HS-27A (cell line): Measurements from ENCODE around the gene RNASEL.
"Not testable (repeated sequence)": the region's sequence is repeated elsewhere in the genome, so short reads cannot be mapped to it uniquely, and the experiment has no call there.

Experiments
- DNase-seq: peaks from one replicate; pipeline ENCODE4 v3.0.0-alpha.2; 2012; ENCODE audit warnings: low read depth, missing footprints

The RNASEL gene, protein sequence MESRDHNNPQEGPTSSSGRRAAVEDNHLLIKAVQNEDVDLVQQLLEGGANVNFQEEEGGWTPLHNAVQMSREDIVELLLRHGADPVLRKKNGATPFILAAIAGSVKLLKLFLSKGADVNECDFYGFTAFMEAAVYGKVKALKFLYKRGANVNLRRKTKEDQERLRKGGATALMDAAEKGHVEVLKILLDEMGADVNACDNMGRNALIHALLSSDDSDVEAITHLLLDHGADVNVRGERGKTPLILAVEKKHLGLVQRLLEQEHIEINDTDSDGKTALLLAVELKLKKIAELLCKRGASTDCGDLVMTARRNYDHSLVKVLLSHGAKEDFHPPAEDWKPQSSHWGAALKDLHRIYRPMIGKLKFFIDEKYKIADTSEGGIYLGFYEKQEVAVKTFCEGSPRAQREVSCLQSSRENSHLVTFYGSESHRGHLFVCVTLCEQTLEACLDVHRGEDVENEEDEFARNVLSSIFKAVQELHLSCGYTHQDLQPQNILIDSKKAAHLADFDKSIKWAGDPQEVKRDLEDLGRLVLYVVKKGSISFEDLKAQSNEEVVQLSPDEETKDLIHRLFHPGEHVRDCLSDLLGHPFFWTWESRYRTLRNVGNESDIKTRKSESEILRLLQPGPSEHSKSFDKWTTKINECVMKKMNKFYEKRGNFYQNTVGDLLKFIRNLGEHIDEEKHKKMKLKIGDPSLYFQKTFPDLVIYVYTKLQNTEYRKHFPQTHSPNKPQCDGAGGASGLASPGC

DNA sequence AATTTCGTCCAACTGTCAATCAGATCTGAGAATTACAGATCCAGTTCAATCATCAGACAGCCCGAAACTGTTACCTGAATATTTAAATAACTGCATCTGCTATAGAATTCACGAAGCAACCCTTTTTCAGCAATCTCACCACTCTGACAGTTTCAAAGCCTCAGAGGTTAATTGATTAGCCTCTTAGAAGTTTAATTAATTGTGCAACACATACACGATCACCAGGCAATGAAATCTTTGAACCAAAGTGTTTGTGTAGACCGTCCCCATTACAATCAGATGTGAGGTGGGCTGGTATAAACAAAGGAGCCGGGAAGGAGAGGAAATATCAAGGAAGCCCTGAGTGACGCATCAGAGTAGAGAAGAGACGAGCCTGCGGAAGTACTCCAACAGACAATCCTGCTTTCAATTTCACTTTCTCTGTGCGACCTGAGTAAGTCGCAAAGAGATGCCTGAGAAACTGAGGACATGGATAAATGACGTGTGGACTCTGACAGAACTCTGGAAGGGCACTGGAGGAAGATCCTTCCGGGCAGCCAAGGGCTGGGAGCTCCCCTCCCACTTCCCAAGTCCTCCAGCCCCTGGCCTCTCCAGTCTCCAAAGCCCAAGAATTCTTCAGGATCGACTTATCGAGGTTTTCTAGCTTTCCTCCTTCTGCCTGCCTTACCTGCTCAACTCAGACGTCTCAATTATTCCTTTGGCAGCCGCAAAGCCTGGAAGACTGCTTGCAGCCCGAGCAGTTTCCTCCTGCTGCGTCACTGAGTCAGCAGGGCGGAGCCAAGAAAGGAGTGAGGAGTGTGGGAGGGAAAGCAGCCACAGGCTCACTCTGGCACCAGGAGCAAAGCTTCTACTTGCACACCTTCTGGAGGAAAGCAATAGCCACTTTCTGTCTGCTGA lies at the start of gene RNASEL:
Gene RNASEL (minus strand): TSS at position 757 of the 897 bp plus-strand sequence. CDS start 2,450 bp downstream, outside the sequence.
- no peak for DNase-seq

DNA sequence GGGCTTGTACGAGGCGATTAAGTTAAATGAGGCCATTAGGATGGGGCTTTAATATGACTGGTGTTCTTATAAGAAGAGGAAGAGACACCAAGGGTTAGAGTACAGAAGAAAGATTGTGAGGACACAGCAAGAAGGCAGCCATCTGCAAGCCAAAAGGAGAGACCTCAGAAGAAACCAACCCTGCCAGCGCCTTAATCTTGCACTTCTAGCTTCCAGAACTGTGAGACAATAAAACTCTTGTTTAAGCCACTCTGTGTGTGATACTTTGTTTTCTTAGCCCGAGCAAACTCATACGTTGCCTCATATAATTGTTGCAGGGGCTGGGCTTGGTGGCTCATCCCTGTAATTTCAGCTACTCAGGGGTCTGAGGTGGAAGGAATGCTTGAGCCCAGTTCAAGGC lies 48.7 kb upstream of the RNASEL start:
- DNase-seq = no peak

DNA sequence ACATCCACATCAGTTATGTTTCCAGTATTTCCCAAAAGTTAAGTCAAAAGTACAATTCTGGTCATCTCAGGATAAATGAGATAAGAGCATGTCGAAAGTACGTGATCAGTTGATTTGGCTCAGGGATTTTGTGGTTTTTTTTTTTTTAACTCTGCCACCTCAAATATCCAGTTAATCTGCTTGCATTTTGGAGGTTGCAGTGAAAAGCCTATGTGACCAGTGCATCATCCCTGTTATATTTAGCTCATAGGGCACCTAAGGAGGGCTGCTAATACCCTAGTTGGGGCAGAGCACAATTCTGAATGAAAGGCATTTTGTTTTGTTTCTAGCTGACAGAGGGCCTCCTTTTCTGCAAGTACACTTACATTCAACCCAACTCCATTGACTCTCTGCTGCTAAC lies 46.8 kb upstream of the RNASEL start:
- no peak for DNase-seq

DNA sequence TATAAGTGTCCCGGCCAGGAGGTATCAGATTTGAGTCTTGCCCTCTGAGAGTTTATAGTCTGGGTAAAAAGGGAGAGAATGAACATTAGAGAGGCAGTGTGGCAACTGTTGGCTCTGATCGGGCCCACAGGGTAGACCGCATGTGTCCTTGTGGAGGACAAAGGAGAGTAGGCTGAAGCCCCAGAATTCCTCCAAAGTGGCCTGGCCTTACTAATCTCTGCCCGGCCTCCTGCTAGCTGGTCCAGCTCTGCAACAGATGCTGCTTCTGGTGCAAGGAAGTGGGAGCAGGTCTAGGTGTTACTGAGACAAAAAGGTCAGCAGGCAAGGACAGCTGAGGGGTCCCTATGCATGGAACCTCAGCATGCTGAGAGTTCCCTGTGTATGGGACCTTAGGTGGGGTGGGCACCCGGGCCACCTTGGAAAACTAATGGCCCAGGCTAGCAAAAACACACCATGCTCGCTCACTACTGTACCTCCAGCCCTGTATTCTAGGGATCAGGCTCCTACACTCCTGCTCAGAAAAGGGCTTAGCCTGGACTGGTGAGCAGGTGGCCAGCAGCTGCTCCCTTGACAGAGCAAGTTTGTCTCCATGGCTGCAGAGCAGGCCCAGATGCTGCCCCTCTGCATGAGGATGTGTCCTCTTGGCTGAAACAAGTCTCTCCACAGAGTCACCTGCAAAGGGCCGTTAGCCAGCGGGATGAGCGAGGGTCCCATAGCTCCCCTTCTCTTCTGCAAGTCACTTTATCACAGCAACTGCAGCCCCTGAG lies 45.4 kb upstream of the RNASEL start:
- DNase-seq = no peak

DNA sequence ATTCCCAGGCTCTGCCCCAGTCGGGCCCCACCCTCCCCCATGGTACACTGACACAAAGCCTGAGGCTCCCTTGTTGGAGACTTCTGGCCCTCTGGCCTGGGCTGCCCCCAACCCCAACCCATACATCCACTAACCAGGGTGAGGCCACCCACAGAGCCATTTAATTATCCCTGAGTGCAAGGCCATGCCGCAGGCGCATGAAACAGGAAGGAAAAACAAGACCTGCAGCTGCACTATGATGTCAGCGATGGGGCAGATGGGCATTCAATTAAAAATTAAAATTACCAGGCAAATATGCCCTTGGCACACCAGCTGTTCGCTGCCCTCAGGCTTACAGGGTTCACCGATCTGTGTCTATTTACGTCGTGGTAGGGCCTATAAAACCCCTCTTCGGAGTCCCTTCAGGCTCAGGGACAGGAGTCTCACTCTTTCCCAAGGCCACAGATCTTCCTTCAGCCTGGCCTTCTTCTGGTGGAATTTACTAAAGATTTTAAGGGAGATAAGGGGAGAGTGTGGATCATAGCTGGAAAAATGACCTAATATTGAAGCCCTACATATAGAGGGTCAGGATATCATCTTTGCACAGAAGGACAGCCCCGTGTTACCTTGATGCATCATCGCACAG lies 44.7 kb upstream of the RNASEL start:
- DNase-seq = no peak

DNA sequence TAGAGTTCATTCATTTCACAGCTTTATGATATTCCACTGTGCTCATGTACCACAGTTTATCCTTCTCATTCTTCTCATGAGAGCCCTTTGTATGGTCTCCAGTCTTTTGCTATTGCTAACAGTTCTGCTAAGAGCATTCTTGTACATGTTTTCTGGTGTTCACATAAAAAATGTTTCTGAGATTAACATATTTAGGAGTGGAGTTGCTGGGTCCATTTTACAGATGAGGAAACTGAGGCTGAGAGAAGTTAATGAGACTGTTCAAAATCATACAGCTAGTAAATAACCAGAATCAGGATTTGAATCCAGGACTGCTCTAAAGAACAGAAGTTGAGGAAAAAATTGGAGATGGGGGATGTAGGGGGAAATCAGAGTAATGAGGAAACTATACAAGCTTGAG lies 44.0 kb upstream of the RNASEL start:
- no peak for DNase-seq

DNA sequence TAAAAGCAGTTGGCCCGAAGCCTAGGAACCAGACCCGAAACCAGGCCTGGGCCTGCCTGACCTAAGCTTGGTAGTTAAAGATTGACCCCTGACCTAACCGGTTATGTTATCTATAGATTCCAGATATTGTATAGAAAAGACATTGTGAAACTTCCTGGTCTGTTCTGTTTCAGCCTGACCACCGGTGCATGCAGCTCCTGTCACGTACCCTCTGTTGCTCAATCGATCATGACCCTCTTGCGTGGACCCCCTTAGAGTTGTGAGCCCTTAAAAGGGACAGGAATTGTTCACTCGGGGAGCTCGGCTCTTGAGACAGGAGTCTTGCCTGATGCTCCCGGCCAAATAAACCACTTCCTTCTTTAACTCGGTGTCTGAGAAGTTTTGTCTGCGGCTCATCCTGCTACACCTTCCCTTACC lies 43.4 kb upstream of the RNASEL start:
- not testable (repeated sequence) for DNase-seq

DNA sequence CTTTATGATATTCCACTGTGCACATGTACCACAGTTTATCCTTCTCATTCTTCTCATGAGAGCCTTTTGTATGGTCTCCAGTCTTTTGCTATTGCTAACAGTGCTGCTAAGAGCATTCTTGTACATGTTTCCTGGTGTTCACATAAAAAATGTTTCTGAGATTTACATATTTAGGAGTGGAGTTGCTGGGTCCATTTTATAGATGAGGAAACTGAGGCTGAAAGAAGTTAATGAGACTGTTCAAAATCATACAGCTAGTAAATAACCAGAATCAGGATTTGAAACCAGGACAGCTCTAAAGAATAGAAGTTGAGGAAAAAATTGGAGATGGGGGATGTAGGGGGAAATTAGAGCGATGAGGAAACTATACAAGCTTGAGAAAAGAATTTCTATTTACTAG lies 42.9 kb upstream of the RNASEL start:
- DNase-seq = no peak

DNA sequence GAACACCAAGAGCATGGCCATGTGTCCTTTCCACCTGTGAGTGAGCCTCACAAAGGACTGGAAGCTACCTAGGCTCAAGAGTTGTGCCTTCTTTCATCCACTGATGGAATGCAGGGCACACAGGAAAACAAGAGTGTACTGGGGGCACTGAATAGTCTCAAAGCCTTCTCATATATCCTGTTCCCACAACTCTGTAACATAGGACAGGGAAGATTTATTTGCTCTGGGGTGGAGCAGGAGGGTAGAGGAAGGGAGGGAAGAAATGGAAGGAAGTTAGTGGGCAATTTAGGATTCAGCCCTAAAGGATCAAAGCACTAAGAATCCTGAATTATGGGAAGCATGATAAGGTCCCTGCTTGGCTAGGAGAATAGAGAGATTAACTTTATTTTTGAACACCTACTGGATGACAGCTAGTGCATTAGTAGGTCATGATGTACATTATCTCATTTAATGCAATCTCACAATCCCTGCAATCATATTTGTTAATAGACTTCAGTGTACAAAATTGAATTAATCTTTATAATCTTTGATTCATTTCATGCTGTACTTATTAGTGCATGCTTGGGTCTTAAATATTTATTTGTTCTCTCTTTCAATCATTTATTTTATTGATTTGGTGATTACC lies 42.1 kb upstream of the RNASEL start:
- DNase-seq = no peak

DNA sequence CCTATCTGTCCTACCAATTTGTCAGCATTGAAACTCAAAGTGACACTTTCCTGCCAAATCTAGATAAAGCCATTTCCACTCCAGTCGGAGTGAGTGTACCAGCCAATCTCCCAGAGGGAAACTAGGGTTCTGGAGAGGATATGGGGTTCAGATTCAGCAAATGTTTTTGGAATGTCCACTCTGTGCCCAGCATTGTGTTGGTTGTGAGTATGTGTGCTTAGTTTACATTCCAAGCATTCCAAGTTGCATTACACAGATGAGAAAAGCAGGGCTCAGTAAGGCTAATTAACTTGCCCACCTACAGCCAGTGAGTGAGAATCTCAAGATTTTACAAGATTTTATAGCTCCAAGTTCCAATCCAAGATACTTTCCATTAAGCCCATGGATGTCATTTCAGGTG lies 41.5 kb upstream of the RNASEL start:
- no peak for DNase-seq

DNA sequence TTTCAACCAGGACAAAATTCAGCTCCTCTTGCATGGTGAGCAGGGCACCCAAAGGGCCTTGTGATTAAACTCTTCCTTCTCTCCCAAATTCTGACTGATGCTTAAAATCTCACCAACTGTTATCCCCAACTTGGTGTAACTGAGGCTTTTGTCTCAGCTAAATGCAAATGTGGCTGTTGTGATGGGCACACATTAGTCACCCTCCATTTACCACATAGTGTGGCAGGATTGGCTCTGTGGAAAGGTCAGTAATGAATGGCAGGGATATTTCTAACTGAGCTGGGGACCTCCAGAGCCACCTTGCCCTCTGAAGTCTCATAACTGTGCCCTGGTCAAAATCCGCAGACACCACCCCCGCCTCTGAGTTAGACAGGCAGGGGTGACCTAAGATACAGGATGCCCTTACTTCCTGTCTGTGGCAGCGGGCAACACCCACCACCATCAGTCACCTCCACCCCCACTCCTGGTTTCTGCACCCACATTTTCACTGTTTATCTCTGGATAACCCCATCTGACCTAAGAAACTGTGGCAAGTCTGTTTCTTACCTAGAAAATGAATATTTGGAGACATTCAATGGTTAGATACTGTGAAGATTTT lies 40.5 kb upstream of the RNASEL start:
- no peak for DNase-seq

DNA sequence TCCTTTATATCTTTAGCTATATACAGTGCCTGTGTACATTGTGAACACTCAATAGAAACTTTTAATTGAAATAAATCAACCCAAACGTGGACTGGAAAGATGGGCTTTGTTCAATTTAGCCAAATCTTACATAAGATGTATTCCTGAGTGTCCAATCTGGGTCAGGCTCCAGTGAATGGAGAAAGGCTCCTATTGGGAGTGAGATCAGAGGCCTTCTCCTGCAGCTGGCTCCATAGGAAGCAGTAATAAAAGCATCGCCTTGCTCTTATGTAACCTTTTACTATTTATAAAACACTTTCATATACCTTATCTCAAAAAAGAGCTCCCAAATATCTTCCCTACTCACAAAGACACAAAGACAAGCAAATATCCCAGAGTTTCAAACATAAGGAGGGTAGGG lies 40.0 kb upstream of the RNASEL start:
- DNase-seq = no peak

DNA sequence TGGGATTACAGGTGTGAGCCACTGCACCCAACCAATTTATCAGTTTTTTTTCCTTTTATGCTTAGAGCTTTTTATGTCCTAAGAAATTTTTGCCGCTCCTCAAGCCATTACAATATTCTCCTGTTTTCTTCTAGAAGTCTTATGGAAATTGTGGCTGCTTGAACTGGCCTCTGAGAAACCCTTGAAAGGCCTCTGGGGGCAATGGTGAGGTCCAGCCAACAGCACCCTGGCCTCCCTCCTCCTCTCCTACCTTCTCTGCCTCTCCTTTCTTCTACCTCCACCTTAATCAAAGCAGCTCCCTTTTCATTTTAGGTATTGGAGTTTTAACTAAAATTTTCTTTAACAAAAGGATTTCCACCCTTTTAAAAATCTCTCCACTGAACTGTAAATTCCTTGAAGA lies 39.6 kb upstream of the RNASEL start:
- DNase-seq = no peak

DNA sequence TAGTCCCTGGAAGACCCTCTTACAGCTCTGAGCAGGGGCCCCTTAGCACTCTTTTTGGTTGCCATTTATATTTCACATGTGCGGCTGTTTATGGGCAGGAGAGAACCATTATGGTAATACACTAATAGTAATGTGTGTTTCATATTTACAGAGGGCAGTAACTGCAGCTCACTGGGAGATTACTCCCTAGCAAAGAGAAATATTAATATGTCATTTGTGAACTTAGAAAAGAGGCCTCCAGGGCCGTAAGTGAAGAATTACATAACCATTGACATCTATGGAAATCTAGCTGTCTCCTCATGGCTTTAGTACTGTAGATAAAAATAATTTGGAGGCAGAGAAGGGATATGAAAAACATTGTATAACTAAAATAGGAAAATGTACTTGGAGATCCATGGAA lies 38.6 kb upstream of the RNASEL start:
- DNase-seq = no peak

DNA sequence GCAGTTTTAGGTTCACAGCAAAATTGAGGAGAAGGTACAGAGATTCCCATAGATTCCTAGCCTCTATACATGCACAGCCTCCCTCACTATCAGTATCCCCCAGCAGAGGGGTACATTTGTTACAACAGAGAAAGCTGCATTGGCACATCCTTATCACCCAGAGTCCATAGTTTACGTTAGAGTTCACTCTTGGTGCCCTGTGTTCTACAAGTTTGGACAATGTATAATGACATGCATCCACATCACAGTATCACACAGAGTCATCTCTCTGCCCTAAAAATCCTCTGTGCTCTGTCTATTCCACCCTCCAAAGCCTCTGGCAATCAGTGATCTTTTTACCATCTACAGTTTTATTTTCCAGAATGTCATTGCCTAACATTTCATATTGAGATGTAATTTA lies 37.5 kb upstream of the RNASEL start:
- no peak for DNase-seq

DNA sequence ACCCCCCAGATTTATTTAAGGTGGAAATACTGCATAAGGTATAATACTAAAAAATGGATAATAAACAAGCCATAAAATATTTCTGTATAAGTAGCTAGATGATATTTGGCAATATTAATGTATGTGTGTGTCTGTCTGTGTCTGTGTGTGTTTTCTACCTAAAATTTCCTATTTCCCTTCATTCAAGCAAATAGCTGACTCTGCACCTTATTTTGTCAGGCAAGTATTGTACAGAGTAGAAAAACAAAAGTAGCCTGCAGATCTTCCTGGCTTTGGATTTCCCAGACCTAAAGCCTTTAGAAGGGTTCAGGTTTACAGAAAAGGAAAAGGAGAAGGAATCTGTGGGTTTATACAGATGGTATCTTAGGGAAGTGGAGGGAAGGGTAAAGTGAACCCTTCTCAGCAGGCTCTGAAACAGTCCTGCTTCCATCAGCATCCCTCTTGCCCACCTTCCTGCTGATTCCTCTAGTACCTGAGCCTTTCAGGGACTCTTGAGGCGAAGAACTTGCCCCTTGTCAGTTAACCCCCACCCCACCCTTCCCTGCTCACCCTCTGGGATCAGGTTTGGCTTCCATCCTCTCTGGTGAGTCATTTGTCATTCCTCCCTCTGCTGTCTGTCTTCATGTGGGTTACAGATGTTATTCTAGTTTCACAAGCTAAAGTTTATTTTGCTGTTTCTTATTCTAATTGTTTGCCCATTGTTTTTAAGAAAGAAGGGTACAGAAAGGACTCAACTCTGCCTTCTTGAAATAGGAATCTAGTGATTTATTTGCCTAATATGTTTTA lies 36.9 kb upstream of the RNASEL start:
- DNase-seq = no peak

DNA sequence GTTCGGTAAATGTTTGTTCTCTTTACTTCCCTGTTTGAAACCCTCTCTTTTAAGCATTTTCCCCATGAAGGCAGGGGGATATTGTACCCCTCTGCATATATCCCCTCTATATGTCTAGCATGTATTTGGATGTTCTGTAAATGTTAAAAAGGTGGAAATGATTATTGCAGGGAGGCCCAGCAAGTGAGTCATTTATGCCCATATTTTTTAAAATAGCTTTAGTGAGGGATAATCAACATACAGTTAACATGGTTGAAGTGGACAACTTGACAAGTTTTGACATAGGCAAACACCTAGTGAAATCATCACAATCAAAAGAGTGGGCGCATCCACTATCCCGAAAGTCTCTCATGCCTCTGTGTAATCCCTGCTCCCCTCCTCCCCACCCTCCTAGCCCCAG lies 36.0 kb upstream of the RNASEL start:
- no peak for DNase-seq

DNA sequence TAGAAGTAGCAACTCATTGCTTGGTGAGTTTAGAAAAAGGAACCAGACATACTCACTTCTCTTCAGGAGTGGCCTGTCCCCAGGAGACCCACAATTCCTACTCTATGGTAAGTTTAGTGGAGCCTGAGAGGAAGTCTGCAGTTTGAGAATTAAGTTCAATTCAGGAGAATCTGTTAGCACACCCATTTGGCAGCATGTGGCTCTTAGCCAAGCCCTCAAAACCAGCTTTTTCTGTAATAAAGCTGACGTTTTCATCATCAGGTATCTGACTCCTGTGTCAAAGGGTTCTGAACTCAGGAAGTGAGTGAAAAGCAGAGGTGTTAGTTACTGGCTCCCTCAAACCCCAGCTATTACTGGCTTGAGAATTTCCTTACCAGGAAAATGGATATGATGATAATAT lies 35.5 kb upstream of the RNASEL start:
- DNase-seq = no peak

DNA sequence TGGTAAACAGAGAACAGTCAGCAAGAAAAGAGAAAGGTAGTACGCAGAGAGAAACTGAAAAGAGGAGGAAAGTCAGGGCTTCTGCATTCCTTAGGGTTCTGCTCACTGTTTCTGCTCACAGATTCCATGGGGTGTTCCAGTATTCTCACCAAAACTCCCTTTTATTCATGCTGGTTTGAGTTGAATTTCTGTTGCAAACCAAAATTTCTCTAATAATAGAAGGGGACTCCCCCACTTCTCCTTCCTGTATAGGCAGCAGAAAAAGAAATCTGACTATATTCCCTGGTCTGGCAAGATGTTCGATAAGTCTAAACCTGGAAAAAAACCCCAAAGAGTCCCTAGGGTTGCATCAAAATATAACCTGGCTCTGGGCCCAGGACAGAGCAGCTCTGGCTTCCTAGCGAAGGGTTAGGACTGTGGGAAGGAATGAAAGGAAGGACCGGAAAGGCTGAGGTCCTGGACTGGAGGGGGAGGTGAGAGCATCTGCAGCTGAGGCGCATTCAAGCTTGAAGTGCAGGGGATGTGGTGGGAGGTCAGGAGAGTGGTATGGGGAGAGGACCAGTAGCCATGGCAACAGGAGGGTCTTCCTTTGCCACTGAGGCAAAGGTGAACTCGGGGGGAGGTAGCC lies 34.0 kb upstream of the RNASEL start:
- no peak for DNase-seq
